ENCODE measurements around the gene FLNC. TPM values are rescaled to one million over a fixed set of nuclear protein-coding genes. Genes with fewer than 3 reads are reported as not detected.

The FLNC gene
- total RNA-seq, 1 experiment from 2014 or later, result not detected

- no peak overlapping the region for H3K4me2 ChIP-seq (ENCODE audit: low read depth, low read length, poor library complexity, severe bottlenecking)
- H3K27me3 ChIP-seq (ENCODE audit: low read length), result no peaks in the 10 kb centered on the region
- H3K4me3 ChIP-seq (ENCODE audit: low read length), result no peak overlapping the region
- H3K9me2 ChIP-seq (replicated peaks; ENCODE audit: insufficient read depth, low read length), result no peaks in the 10 kb centered on the region
- H3K27ac ChIP-seq (ENCODE audit: low read length), result no peak overlapping the region
- no peak overlapping the region for H2AFZ ChIP-seq (ENCODE audit: low read length)
- H3K9ac ChIP-seq (ENCODE audit: low read length), result no peak overlapping the region
- no peaks in the 10 kb centered on the region for H3K4me1 ChIP-seq (ENCODE audit: low read length)
- H3K36me3 ChIP-seq (ENCODE audit: insufficient read depth, low read length), result no peaks in the 10 kb centered on the region
- no peaks in the 10 kb centered on the region for H3K79me2 ChIP-seq (ENCODE audit: low read length)
- H4K20me1 ChIP-seq (ENCODE audit: insufficient read depth, low read depth, low read length), result no peaks in the 10 kb centered on the region
- no peak for DNase-seq
- no peaks in the 10 kb centered on the region for H3K9me3 ChIP-seq (ENCODE audit: low read length)
Observed at GRCh38 chr7:128847721-128848211, 17.6 kb downstream of the FLNC start.

- DNase-seq, result no peak
- Histone ChIP-seq H3K4me2 (ENCODE audit: low read depth, low read length, poor library complexity, severe bottlenecking) (no peak overlapping the region), H3K79me2 (ENCODE audit: low read length) (no peaks in the 10 kb centered on the region), H3K27me3 (ENCODE audit: low read length) (no peaks in the 10 kb centered on the region), H4K20me1 (ENCODE audit: insufficient read depth, low read depth, low read length) (no peaks in the 10 kb centered on the region), H3K4me3 (ENCODE audit: low read length) (no peak overlapping the region), H3K9me3 (ENCODE audit: low read length) (no peaks in the 10 kb centered on the region), H2AFZ (ENCODE audit: low read length) (no peak overlapping the region), H3K4me1 (ENCODE audit: low read length) (no peaks in the 10 kb centered on the region), H3K9ac (ENCODE audit: low read length) (no peak overlapping the region), H3K27ac (ENCODE audit: low read length) (no peak overlapping the region), H3K36me3 (ENCODE audit: insufficient read depth, low read length) (no peaks in the 10 kb centered on the region), H3K9me2 (replicated peaks; ENCODE audit: insufficient read depth, low read length) (no peaks in the 10 kb centered on the region)
Observed at GRCh38 chr7:128848289-128849155, 18.3 kb downstream of the FLNC start.

GRCh38 chr7:128849156-128849515, 18.9 kb downstream of the FLNC start:
- H3K9me2 ChIP-seq (replicated peaks; ENCODE audit: insufficient read depth, low read length), result no peaks in the 10 kb centered on the region
- no peak overlapping the region for H3K9ac ChIP-seq (ENCODE audit: low read length)
- H4K20me1 ChIP-seq (ENCODE audit: insufficient read depth, low read depth, low read length), result no peaks in the 10 kb centered on the region
- no peak overlapping the region for H2AFZ ChIP-seq (ENCODE audit: low read length)
- no peaks in the 10 kb centered on the region for H3K36me3 ChIP-seq (ENCODE audit: insufficient read depth, low read length)
- H3K27ac ChIP-seq (ENCODE audit: low read length), result no peak overlapping the region
- H3K9me3 ChIP-seq (ENCODE audit: low read length), result no peaks in the 10 kb centered on the region
- H3K4me2 ChIP-seq (ENCODE audit: low read depth, low read length, poor library complexity, severe bottlenecking), result no peak overlapping the region
- no peaks in the 10 kb centered on the region for H3K27me3 ChIP-seq (ENCODE audit: low read length)
- no peak for DNase-seq
- H3K4me1 ChIP-seq (ENCODE audit: low read length), result no peaks in the 10 kb centered on the region
- H3K4me3 ChIP-seq (ENCODE audit: low read length), result no peak overlapping the region
- no peaks in the 10 kb centered on the region for H3K79me2 ChIP-seq (ENCODE audit: low read length)

GRCh38 chr7:128849804-128850490, 19.7 kb downstream of the FLNC start:
- Histone ChIP-seq H4K20me1 (ENCODE audit: insufficient read depth, low read depth, low read length) (no peaks in the 10 kb centered on the region), H3K4me3 (ENCODE audit: low read length) (no peak overlapping the region), H3K27me3 (ENCODE audit: low read length) (no peaks in the 10 kb centered on the region), H3K27ac (ENCODE audit: low read length) (no peak overlapping the region), H3K9me2 (replicated peaks; ENCODE audit: insufficient read depth, low read length) (no peaks in the 10 kb centered on the region), H3K9me3 (ENCODE audit: low read length) (no peaks in the 10 kb centered on the region), H3K4me2 (ENCODE audit: low read depth, low read length, poor library complexity, severe bottlenecking) (no peak overlapping the region), H3K36me3 (ENCODE audit: insufficient read depth, low read length) (no peaks in the 10 kb centered on the region), H3K79me2 (ENCODE audit: low read length) (no peaks in the 10 kb centered on the region), H2AFZ (ENCODE audit: low read length) (no peak overlapping the region), H3K9ac (ENCODE audit: low read length) (no peak overlapping the region), H3K4me1 (ENCODE audit: low read length) (peaks cover under 1% of the 10 kb centered on the region; the same call in 1 of the 2 replicates)
- DNase-seq, result no peak

- H3K4me3 ChIP-seq (ENCODE audit: low read length), result no peak overlapping the region
- peaks cover 11% of the 10 kb centered on the region for H3K4me1 ChIP-seq (ENCODE audit: low read length)
- DNase-seq, result no peak
- no peak overlapping the region for H3K4me2 ChIP-seq (ENCODE audit: low read depth, low read length, poor library complexity, severe bottlenecking)
- no peak overlapping the region for H3K27ac ChIP-seq (ENCODE audit: low read length)
- no peak overlapping the region for H3K9ac ChIP-seq (ENCODE audit: low read length)
- no peaks in the 10 kb centered on the region for H3K79me2 ChIP-seq (ENCODE audit: low read length)
- H3K9me2 ChIP-seq (replicated peaks; ENCODE audit: insufficient read depth, low read length), result no peaks in the 10 kb centered on the region
- H4K20me1 ChIP-seq (ENCODE audit: insufficient read depth, low read depth, low read length), result no peaks in the 10 kb centered on the region
- no peak overlapping the region for H2AFZ ChIP-seq (ENCODE audit: low read length)
- H3K36me3 ChIP-seq (ENCODE audit: insufficient read depth, low read length), result no peaks in the 10 kb centered on the region
- H3K9me3 ChIP-seq (ENCODE audit: low read length), result no peaks in the 10 kb centered on the region
- H3K27me3 ChIP-seq (ENCODE audit: low read length), result no peaks in the 10 kb centered on the region
Observed at GRCh38 chr7:128852537-128853254, 22.5 kb downstream of the FLNC start.

GRCh38 chr7:128853799-128854198, 23.6 kb downstream of the FLNC start:
- Histone ChIP-seq H3K9ac (ENCODE audit: low read length) (no peak overlapping the region), H3K36me3 (ENCODE audit: insufficient read depth, low read length) (no peaks in the 10 kb centered on the region), H3K79me2 (ENCODE audit: low read length) (no peaks in the 10 kb centered on the region), H3K4me3 (ENCODE audit: low read length) (no peak overlapping the region), H3K27me3 (ENCODE audit: low read length) (no peaks in the 10 kb centered on the region), H4K20me1 (ENCODE audit: insufficient read depth, low read depth, low read length) (no peaks in the 10 kb centered on the region), H3K9me2 (replicated peaks; ENCODE audit: insufficient read depth, low read length) (no peaks in the 10 kb centered on the region), H3K4me2 (ENCODE audit: low read depth, low read length, poor library complexity, severe bottlenecking) (no peak overlapping the region), H2AFZ (ENCODE audit: low read length) (no peak overlapping the region), H3K27ac (ENCODE audit: low read length) (no peak overlapping the region), H3K9me3 (ENCODE audit: low read length) (no peaks in the 10 kb centered on the region), H3K4me1 (ENCODE audit: low read length) (peaks cover 12% of the 10 kb centered on the region)
- no peak for DNase-seq

GRCh38 chr7:128854396-128854795, 24.2 kb downstream of the FLNC start:
- H3K4me3 ChIP-seq (ENCODE audit: low read length), result no peak overlapping the region
- H3K4me1 ChIP-seq (ENCODE audit: low read length), result peaks cover 17% of the 10 kb centered on the region
- H3K27ac ChIP-seq (ENCODE audit: low read length), result no peak overlapping the region
- H3K27me3 ChIP-seq (ENCODE audit: low read length), result no peaks in the 10 kb centered on the region
- H3K9me3 ChIP-seq (ENCODE audit: low read length), result no peaks in the 10 kb centered on the region
- no peaks in the 10 kb centered on the region for H3K36me3 ChIP-seq (ENCODE audit: insufficient read depth, low read length)
- H4K20me1 ChIP-seq (ENCODE audit: insufficient read depth, low read depth, low read length), result no peaks in the 10 kb centered on the region
- no peaks in the 10 kb centered on the region for H3K79me2 ChIP-seq (ENCODE audit: low read length)
- no peaks in the 10 kb centered on the region for H3K9me2 ChIP-seq (replicated peaks; ENCODE audit: insufficient read depth, low read length)
- no peak for DNase-seq
- no peak overlapping the region for H3K9ac ChIP-seq (ENCODE audit: low read length)
- no peak overlapping the region for H3K4me2 ChIP-seq (ENCODE audit: low read depth, low read length, poor library complexity, severe bottlenecking)
- H2AFZ ChIP-seq (ENCODE audit: low read length), result no peak overlapping the region

GRCh38 chr7:128855559-128855958, 25.4 kb downstream of the FLNC start:
- Histone ChIP-seq H3K9ac (ENCODE audit: low read length) (peak overlapping the region; percentile 24; the same call in 1 of the 2 replicates), H3K79me2 (ENCODE audit: low read length) (no peaks in the 10 kb centered on the region), H3K4me1 (ENCODE audit: low read length) (peaks cover 17% of the 10 kb centered on the region), H2AFZ (ENCODE audit: low read length) (no peak overlapping the region), H3K4me3 (ENCODE audit: low read length) (no peak overlapping the region), H3K36me3 (ENCODE audit: insufficient read depth, low read length) (no peaks in the 10 kb centered on the region), H3K4me2 (ENCODE audit: low read depth, low read length, poor library complexity, severe bottlenecking) (no peak overlapping the region), H3K27ac (ENCODE audit: low read length) (no peak overlapping the region), H3K9me2 (replicated peaks; ENCODE audit: insufficient read depth, low read length) (no peaks in the 10 kb centered on the region), H4K20me1 (ENCODE audit: insufficient read depth, low read depth, low read length) (no peaks in the 10 kb centered on the region), H3K27me3 (ENCODE audit: low read length) (no peaks in the 10 kb centered on the region), H3K9me3 (ENCODE audit: low read length) (no peaks in the 10 kb centered on the region)
- peak; percentile 63 for DNase-seq
